Astrocyte of the cerebellum (primary cell): ENCODE results near the gene MXD3.
A peak's percentile ranks its signal among the peaks of the same experiment; 100 is the strongest.

Experiments
- DNase-seq: peaks from one replicate; pipeline ENCODE4 v3.0.0-alpha.2; 2011; ENCODE audit warnings: low read depth
- H3K4me3 ChIP-seq: 2 replicates; pipeline ENCODE4 v1.5.1; 2011; ENCODE audit warnings: mild to moderate bottlenecking, low read depth, low read length, moderate library complexity
- in situ Hi-C: cut with HindIII; loops from 2 replicates; pipeline ENCODE4 v1.10.0; 2017; ENCODE audit warnings: low sequenced_read_pairs
- TF ChIP-seq, protein P1 (sequence below): IDR thresholded peaks from 2 replicates; pipeline ENCODE4 v1.5.1; 2012; ENCODE audit warnings: low read length, low read depth, moderate library complexity, mild to moderate bottlenecking; ENCODE audit errors: missing control alignments

The MXD3 gene

DNA sequence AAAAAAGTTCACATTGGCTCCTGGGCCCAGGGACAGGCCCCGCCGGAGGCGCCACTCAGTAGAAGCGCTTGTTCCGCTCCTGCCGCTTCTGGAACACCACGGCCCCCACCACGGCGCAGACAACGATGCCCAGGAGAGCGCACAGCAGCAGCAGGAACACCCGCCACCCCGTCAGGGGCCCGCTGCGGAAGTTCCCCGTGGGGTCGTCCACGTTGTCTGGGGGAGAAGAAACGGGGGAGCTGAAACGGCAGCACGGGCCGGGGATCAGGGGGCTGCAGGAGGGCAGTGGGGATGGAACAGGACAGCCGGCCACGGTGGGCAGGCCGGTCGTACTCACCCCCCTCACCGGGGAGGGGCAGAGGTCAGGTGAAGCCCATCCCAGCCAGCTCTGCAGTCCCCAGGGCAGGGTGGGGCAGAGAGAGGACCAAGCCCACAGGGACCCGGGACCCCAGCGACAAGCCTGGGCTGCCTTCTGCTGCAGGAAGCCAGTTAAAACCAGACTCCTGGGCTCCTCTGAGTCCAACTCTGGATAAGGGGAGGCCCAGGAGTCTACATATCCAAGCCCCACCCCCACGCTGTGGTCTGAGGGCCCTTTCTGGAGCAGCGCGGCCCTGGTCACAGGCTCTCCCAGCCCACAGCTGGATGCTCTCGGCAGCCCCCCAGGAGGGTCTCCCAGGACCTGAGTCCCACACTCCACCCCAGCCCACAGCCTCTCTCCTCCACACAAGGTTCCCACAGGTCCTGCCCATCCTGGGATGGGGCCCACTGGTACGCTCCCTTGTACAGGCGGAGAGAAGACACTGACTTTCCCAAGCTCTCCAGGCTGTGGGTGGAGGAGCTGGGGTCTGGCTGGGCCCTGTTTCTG lies 20.6 kb upstream of the MXD3 start:
- in situ Hi-C loops, result no loop called here
- no peak for DNase-seq
- TF ChIP-seq, protein P1, sequence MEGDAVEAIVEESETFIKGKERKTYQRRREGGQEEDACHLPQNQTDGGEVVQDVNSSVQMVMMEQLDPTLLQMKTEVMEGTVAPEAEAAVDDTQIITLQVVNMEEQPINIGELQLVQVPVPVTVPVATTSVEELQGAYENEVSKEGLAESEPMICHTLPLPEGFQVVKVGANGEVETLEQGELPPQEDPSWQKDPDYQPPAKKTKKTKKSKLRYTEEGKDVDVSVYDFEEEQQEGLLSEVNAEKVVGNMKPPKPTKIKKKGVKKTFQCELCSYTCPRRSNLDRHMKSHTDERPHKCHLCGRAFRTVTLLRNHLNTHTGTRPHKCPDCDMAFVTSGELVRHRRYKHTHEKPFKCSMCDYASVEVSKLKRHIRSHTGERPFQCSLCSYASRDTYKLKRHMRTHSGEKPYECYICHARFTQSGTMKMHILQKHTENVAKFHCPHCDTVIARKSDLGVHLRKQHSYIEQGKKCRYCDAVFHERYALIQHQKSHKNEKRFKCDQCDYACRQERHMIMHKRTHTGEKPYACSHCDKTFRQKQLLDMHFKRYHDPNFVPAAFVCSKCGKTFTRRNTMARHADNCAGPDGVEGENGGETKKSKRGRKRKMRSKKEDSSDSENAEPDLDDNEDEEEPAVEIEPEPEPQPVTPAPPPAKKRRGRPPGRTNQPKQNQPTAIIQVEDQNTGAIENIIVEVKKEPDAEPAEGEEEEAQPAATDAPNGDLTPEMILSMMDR, result no peak
- H3K4me3 ChIP-seq, result no peak overlapping the region

DNA sequence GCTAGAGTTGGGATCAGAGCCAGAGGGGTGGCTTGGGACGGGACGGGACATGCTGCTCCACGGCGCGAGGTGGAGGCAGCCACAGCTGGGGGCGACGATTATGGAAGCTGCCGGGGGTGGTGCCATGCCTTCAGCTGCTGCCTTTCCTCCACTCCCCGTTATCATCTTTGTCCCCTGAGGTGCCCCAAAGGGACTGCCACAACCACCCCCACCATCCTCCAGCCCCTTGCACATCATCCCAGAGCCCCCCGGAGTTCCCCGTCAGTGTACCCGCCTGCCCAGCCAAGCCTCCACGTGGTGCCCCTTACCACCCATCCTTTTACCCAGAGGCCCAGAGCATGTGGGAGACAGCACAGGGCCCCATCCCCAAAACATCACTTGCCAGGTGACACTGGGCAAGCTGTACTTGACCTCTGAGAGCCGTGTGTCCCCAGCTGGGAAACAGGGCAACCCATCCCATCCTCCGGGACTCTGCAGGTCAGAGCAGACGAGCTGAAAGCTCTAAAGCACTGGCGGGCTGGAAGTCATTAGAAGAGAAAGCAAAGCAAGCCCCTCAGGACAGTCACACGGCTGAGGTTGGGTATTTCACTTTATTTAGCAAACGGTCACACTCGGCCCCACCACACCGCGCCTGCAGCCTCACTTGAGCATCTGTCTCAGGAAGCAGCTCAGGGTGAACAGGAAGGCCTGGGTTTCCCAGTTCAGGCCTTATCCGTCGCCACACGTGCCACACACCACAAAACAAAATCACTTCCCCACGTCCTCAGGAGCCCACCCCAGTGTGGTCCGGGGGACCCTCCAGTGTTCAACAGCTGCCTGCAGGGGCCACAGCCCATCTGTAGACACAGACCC lies 19.5 kb upstream of the MXD3 start:
- H3K4me3 ChIP-seq, result no peak overlapping the region
- DNase-seq, result no peak
- in situ Hi-C loops, result no loop called here
- TF ChIP-seq, protein P1, result no peak

DNA sequence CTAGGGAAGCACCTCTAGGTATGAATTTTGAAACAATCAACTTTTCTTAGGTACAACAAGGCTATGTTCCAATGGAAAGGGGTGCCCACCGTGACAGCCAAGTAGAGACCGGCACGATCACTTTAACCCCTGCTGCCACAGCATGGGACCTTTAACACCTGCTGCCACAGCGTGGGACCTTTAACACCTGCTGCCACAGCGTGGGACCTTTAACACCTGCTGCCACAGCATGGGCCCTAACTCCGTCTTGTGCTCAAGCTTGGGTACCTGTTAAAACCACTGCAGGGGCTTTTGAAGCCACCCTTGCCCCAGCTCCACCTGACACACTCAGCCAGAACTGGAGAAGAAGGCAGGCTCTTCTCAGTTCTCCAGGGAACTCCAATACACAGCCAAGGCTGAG lies 18.2 kb upstream of the MXD3 start:
- H3K4me3 ChIP-seq, result no peak overlapping the region
- in situ Hi-C loops, result no loop called here
- TF ChIP-seq, protein P1, result no peak
- no peak for DNase-seq

DNA sequence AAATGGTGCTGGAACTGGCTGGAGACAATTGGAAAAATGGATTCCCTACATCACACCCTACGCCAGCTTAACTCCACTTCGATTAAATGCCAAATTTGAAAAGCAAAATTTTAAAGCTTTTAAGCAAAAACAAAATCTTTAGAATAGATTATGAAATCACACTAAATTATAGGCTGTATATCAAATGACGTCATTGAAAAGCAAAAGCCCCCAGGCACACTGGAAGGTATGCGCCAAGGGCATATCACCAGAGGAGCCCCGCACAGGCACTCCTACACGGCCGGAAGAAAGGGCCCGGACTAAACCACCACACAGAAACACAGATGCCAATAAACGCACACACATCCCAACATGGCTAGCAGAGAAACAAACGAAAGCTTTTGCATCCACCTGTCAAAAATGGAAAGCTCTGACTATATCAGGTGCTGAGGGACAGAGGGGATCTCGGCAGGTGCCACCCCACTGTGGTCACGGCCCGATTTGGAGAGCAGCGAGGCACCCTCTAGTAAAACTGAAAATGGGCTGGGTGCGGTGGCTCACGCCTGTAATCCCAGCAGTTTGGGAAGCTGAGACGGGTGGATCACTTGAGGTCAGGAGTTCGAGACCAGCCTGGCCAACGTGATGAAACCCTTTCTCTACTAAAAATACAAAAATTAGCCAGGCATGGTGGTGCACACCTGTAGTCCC lies 17.0 kb upstream of the MXD3 start:
- in situ Hi-C loops, result no loop called here
- TF ChIP-seq, protein P1, result no peak
- DNase-seq, result no peak
- no peak overlapping the region for H3K4me3 ChIP-seq

DNA sequence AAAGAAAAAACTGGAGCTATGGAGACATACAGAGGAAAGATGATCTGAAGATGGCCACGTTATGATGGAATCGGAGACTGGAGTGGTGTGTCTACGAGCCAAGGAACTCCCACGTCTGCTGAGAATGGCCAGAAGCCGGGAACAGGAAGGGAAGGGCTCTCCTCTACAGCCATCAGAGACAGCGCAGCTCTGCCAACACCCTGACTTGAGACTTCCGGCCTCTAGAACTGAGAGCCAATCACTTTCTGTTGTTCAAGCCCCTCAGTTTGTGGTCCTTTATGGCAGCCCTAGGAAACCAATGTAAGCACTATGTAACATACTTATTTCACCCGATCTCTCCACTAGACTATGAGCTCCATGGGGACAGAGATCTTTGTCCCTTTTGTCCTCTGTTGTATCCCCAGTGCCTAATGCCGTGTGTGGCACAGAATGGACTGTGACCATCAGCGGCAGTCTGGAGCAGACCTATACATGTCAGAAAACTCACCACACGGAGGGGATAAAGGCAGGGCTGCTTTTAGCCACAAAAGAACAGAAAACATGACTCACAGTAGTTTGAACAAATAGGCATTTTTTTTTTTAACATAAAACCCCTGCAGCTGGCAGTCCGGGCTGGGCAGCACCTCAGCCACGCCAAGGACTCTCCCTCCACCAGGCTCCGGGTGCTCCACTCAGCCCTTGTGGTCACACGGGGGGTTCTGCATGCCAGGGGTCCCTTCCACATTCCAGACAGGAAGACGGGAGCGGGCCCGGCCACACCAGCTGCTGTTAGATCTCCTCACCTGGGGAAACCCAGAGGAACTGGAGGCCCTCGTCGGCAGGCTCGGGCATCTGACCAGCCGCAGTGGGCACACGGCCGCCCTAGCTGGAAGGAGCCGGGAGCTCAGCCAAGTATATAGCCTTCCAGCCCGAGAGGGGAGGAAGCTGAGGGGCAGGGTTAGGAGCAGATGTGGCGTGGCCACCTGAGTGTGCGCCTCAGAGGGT lies 16.1 kb upstream of the MXD3 start:
- in situ Hi-C loops, result no loop called here
- TF ChIP-seq, protein P1, result peak; percentile 7
- DNase-seq, result peak; percentile 46
- H3K4me3 ChIP-seq, result no peak overlapping the region
